SKM-1 treated with dmso at 0.1 percent for 144 hours (cell line): Measurements from ENCODE around the gene PNMA1.
A peak's percentile ranks its signal among the peaks of the same experiment; 100 is the strongest.

ENCODE experiments used
- DNase-seq: peaks from one replicate; lab custom pipeline; 2025; ENCODE audit not compliant: unreplicated experiment; lab: John Stamatoyannopoulos, UW

Gene PNMA1

GRCh38 chr14:73739174-73739898 is 25.2 kb upstream of the PNMA1 start:
- DNase-seq: no peak

DNA sequence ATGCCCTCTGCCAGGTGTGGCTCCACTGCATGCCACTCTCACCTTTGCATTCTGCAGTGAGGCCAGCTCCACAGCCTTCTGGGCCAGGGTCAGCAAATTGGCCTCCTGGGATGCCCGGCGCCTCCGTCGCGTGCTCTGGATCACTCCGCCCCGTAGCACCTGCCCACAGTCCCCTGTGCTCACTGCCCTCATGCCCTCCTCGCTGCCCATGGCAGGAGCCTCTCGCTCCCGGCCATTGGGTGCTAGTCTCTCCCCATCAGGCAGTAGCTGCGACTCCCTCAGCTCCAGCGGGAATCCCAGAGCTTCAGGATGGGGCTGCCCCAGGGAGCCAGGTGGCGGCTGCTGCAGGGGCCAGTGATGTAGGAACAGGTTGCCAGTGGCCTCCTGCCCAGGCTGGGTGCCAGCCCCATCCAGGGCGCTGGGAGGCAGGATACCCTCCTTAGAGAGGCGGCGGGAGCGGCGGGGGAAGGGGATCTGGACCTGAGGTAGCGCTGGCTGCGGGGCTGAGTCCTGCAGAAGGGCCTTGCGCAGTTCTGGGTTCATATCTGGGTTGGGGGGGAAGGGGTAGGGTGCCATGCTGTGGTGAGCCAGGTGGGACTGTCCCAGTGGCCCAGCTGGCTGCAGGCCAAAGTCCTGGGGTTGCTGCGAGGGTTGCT is 24.5 kb upstream of the PNMA1 start:
- no peak for DNase-seq

DNA sequence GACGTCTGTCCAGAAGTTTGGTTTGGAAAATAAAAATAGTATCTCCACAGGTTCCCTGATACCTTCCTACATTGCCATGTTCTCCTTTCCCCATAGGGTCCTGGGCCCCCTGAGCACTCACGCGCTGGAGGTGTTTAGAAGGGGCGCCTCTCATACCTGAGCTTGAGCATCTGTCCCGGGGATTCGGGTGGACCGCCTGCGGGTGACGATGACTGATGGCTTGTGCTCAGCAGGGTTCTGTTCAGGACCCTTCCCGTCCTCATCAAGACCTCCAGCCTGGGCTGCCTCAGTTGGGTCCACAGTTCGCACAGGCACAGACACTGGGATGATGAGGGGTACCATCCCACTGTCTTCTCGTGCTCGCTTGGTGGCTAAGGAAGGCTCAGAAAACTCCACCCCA is 22.7 kb upstream of the PNMA1 start:
- DNase-seq: no peak

DNA sequence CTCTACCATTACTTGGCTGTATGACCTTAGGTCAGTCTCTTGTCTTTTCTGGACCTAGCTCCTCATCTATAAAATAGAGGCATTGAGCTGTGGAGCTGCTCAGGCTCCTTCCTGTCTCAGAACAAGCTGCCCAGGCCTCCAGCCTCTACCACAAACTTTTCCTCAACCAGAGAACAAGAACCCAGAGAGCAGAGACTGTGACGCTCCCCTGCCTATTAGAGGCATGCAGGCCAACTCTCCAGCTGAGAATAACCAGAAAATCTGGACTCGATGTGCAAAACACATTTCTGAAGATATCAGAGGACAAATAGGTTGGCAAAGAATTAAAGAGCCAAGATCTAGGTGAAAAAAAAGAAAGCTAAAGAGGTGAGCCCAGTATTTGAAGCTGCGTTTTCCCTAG is 17.8 kb upstream of the PNMA1 start:
- DNase-seq: no peak

DNA sequence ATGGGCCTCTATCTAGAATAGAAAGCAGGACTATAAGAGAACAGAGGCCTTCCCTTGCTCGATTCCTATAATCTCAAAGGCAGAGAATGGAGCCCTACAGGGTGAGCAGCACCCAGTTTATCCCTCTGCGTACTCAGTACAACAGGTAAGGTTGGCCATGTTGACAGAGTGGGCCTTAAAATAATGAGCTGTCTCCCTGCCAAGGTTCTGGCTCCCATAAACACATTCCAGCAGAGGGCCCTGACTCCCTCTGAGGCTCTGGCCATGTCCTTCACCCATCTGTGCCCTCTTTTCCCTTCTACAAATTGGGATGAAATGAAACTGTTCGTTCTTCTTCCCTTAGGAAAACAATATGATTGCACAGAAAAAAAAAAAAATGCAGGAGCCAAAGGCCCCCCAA is 16.9 kb upstream of the PNMA1 start:
- no peak for DNase-seq

DNA sequence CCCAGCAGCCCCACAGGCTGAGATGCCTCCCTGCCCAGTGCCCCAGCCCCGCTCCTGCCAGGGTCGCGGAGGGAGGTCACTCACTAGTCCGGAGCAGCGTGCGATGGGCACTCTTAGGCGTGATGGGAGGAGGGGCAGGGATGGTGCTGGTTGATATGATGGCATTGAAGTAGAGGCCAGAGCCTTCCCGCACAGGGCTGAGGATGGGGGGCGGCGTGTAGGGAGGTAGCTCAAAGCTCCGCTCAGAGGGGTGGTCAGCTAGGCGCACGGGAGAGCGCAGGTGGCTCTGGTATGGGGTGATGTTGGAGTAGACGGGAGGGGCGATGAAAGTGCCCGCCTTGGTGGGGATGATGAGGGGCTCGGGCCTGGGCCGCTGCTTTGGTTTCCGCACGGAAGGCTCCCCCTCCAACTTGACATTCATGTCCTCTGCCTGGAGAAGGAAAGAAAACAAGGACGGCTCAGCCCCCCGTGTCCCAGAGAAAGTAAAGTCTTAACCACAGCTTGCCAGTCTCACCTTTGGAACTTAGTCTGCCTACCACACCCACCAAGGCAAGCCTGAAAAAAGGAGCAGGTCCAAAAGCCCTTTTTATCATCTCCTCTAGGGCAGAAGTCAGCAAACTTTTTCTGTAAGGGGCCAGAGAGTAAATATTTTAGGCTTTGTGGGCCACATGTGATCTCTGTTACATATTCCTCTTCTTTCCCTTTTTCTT is 15.5 kb upstream of the PNMA1 start:
- DNase-seq: no peak

DNA sequence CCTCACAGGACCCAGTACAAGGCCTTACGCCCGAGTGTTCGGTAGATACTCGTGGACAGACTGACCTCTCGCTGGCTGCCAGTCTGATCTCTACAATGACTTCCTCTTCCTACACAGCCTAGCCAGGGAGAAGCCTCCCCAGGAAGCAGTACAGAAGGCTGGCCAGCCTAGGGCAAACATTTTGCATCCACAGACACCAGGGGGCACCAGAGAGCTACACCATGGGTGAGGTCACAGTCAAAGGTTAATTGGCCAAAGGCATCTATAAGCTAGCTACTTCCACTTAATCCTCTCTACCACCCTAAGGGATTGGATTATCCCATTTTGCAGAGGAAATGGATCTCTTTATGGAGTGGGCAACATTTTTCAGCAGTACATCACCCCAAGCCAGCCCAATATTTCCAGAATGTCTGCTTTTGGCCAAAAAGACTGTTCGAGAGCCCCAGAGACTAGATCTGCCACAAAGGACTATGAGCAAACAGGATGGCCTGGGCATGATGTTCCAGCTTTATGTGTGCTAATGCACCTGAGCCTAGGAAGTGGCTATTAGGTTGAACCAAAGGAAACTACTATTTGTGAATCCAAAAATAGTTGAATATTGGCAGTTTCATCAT is 14.6 kb upstream of the PNMA1 start:
- DNase-seq: peak; percentile 82

GRCh38 chr14:73727166-73727565 is 13.0 kb upstream of the PNMA1 start:
- DNase-seq: no peak

- no peak for DNase-seq
Measured at GRCh38 chr14:73726025-73726961, 12.1 kb upstream of the PNMA1 start.

DNA sequence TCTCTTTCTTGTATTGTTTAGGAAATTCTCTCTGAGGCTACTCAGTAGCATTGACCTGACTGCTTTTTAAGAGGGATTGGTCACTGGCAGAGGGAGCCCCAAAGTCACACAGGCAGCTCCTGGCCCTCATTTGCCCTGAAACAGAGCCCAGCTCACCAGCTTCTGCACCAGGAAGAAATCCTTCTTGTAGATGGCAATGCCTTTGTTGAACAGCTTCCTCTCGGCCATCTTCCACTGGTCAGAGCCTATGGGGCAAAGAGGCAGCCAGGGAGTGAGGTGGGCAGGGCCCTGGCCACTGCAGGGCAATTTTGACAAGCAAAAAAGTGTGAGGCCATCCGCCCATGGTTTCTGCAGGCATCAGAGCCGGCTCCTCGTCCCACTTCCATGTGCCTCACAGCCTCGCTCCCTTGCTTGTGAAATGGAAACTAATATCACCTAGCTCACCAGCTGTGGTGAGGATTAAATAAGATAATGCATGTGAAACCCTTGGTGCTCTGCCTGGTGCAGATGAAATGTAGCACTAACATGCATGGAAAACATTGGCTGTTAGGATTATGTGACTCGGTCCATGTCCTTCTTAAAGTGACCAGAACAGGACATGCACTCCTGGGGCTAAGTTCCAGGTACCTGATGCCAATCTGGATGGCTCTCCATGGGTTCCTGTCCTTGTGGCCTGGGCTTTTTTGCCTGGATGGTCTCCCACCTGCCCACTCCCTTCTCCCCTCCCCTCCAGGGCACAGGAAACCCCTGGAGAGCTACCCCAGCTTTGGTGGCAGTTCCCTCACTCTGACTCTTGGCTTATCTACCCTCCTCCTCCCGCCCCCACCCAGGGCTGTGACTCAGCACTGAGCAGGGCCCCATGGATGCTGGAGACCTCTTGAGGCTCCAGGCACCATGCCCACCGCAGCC is 11.2 kb upstream of the PNMA1 start:
- DNase-seq: no peak

GRCh38 chr14:73724696-73725095 is 10.5 kb upstream of the PNMA1 start:
- no peak for DNase-seq

- DNase-seq: peak; percentile 9
Measured at GRCh38 chr14:73723797-73724661, 9.8 kb upstream of the PNMA1 start.

DNA sequence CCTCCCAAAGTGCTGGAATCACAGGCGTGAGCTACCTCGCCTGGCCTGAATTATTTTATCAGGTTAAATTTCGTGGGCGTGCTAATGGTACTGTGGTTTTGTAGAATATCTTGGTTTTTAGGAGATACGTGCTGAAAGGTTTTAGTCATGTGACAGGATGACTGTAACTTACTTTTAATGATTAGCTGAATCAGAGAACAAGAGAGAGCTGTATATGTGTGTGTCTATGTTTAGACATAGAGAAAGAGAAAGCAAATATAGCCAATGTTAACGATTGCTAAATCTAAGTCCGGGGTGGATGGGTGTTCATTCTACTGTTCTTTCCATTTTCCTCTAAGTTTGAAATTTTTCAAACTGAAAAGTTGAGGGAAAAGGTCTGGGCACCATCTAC is 9.2 kb upstream of the PNMA1 start:
- DNase-seq: no peak

DNA sequence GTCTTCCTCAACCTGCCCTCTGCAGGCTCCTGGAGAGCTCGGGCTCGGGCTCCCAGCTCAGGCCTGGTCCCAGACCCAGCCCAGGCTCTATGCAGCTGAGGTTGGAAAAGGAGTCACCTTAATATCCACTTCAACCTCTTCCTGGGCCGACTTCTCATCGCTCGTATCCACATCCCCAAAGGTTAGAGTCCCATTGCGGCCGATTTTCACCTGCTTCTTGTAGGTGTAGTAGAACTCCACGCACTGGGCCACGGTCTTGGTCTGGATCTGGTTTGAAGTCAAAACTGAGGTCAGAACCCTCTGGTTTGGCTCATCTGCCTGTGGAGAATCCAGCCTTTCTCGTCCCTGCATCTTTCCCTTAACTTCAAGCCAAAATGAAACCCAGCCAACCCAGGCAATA is 8.4 kb upstream of the PNMA1 start:
- no peak for DNase-seq

DNA sequence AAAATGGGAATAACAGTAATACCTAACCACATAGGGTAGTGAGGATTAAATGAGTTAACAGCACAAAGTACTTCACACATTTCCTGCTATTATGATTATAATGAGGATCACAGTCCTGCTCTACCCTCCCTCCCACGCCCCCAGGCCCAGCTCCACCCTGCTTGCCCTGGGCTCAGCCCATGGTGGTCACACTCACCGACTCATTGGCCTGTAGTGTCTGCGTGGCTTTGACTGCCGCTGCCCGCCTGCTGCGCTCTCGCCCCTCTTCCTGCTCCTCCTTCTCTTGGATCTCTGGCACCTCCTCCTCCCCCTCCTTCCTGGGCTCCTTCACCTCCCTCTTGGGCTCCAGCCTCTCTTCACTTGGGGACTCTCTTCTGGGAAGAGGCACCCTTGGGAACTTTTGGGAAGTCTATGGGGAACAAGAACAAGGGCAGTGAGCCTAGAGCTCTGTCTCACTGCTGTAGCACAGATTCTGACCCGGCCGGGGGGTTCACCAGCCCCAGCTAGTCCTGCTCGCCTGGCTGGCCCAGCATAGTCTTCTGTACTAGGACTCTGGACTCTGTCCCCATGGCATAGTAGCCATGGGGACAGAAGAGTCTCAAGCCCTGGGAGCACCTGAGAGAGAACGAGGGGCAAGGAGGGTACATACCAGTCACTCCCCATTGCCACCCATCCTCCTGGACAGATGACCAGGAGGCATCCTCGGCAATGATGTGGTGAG is 7.1 kb upstream of the PNMA1 start:
- no peak for DNase-seq

GRCh38 chr14:73720636-73721035 is 6.5 kb upstream of the PNMA1 start:
- no peak for DNase-seq

GRCh38 chr14:73719791-73720190 is 5.6 kb upstream of the PNMA1 start:
- no peak for DNase-seq

DNA sequence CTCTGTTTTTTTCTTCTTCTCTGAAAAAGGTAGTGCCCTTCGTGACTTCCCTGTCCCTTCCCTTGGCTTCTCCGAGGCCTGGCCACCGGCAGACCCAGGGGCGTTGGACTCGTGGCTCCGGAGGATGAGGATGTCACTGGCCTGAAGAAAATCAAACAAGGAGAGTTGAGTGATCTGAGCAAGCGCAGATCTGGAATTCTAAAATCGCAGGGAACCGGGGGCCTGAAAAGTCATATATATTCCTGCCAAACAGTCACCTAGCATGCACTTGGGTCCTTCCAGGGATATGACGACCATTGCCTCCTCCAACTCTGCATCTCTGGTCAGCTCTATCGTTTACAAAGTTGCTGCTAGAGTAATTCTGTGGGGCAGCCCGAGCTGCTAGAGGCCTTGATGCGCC is 5.2 kb upstream of the PNMA1 start:
- DNase-seq: no peak
